ENCODE results near the gene TPRA1. TPM values are rescaled to one million over a fixed set of nuclear protein-coding genes. Genes with fewer than 3 reads are reported as not detected.

The TPRA1 gene
- total RNA-seq, 2 experiments from 2014 or later = 7.5 to 7.8 TPM

- ChIA-PET CTCF (interaction anchor here (1.0 to 2.2 kb wide), 3 partner anchors 22 to 615 kb away, joined by 3 to 8 read pairs (median 6); partner anchors contain the start of gene PLXNA1), POLR2A (interaction anchor here (0.6 to 3.0 kb wide), 12 partner anchors 8 to 527 kb away, joined by 3 to 23 read pairs (median 3); partner anchors contain the start of genes ABTB1, RUVBL1 and TPRA1)
- Histone ChIP-seq H3K27me3 (ENCODE audit: control insufficient read depth in 1 of 2, insufficient read depth in 2 of 2, low read length in 2 of 2) (no peaks in the 10 kb centered on the region), H3K4me3 (ENCODE audit: low read length) (peak overlapping the region; percentile 61), H3K9me3 (ENCODE audit: control insufficient read depth in 1 of 2, insufficient read depth in 1 of 2, low read length in 2 of 2) (no peaks in the 10 kb centered on the region), H3K36me3 (ENCODE audit: insufficient read depth, low read length) (no peaks in the 10 kb centered on the region), H3K27ac (ENCODE audit: low read depth in 1 of 2, low read length in 2 of 2) (no peak overlapping the region), H3K4me1 (ENCODE audit: insufficient read depth, low read length) (peaks cover 17% of the 10 kb centered on the region)
- no peak overlapping the region for H3K27ac Mint-ChIP-seq
- no peaks in the 10 kb centered on the region for H3K9me3 Mint-ChIP-seq
- no peaks in the 10 kb centered on the region for H3K27me3 Mint-ChIP-seq
- DNase-seq (no peak), ATAC-seq (ENCODE audit: poor library complexity) (no peak)
- intact Hi-C loops (cut with DNase I, micrococcal nuclease) = loop anchor here in 1 of 2 experiments (10.0 kb wide), 4 partner anchors 528 to 1718 kb away; partner anchors contain the start of genes RUVBL1 and SLC41A3
- H3K4me1 Mint-ChIP-seq (ENCODE audit: low read depth) = peaks cover 16% of the 10 kb centered on the region
- H3K36me3 Mint-ChIP-seq (ENCODE audit: low read depth) = no peaks in the 10 kb centered on the region
- H3K4me3 Mint-ChIP-seq = peak overlapping the region; percentile 79
- TF ChIP-seq CTCF (IDR thresholded peaks at IDR 0.05) = no peak
Observed at GRCh38 chr3:127597020-127597771, 6.7 kb upstream of the TPRA1 start.

GRCh38 chr3:127595303-127595702 lies 4.8 kb upstream of the TPRA1 start:
- DNase-seq = no peak
- POLR2A ChIA-PET = interaction anchor here (1.5 kb wide), 1 partner anchor 10 kb away, joined by 3 read pairs; no protein-coding TSS in a partner anchor
- peaks cover 27% of the 10 kb centered on the region for H3K4me1 ChIP-seq (ENCODE audit: insufficient read depth, low read length)
- CTCF ChIA-PET = no interaction called here
- Mint-ChIP-seq H3K36me3 (ENCODE audit: low read depth) (peaks cover 9% of the 10 kb centered on the region), H3K27me3 (no peaks in the 10 kb centered on the region), H3K4me3 (peak overlapping the region; percentile 18), H3K4me1 (ENCODE audit: low read depth) (peaks cover 29% of the 10 kb centered on the region), H3K9me3 (no peaks in the 10 kb centered on the region), H3K27ac (no peak overlapping the region)
- H3K27ac ChIP-seq (ENCODE audit: low read depth in 1 of 2, low read length in 2 of 2) = no peak overlapping the region
- no peak for TF ChIP-seq CTCF (IDR thresholded peaks at IDR 0.05)
- H3K9me3 ChIP-seq (ENCODE audit: control insufficient read depth in 1 of 2, insufficient read depth in 1 of 2, low read length in 2 of 2) = no peaks in the 10 kb centered on the region
- H3K36me3 ChIP-seq (ENCODE audit: insufficient read depth, low read length) = no peaks in the 10 kb centered on the region
- no peaks in the 10 kb centered on the region for H3K27me3 ChIP-seq (ENCODE audit: control insufficient read depth in 1 of 2, insufficient read depth in 2 of 2, low read length in 2 of 2)
- intact Hi-C loops (cut with DNase I, micrococcal nuclease) = loop anchor here in 1 of 2 experiments (10.0 kb wide), 4 partner anchors 529 to 1719 kb away; partner anchors contain the start of genes RUVBL1 and SLC41A3
- H3K4me3 ChIP-seq (ENCODE audit: low read length) = no peak overlapping the region
- no peak for ATAC-seq (ENCODE audit: poor library complexity)

- ChIA-PET CTCF (no interaction called here), POLR2A (no interaction called here)
- Histone ChIP-seq H3K27me3 (ENCODE audit: control insufficient read depth in 1 of 2, insufficient read depth in 2 of 2, low read length in 2 of 2) (no peaks in the 10 kb centered on the region), H3K4me1 (ENCODE audit: insufficient read depth, low read length) (peaks cover 33% of the 10 kb centered on the region), H3K4me3 (ENCODE audit: low read length) (no peak overlapping the region), H3K9me3 (ENCODE audit: control insufficient read depth in 1 of 2, insufficient read depth in 1 of 2, low read length in 2 of 2) (no peaks in the 10 kb centered on the region), H3K27ac (ENCODE audit: low read depth in 1 of 2, low read length in 2 of 2) (no peak overlapping the region), H3K36me3 (ENCODE audit: insufficient read depth, low read length) (no peaks in the 10 kb centered on the region)
- H3K27ac Mint-ChIP-seq = peak overlapping the region; percentile 64
- H3K4me3 Mint-ChIP-seq = peak overlapping the region; percentile 77
- no peaks in the 10 kb centered on the region for H3K27me3 Mint-ChIP-seq
- no peak for TF ChIP-seq CTCF (IDR thresholded peaks at IDR 0.05)
- no peaks in the 10 kb centered on the region for H3K9me3 Mint-ChIP-seq
- H3K36me3 Mint-ChIP-seq (ENCODE audit: low read depth) = peaks cover 9% of the 10 kb centered on the region
- no peak for DNase-seq
- intact Hi-C loops (cut with DNase I, micrococcal nuclease) = loop anchor here (5.0 to 10.0 kb wide), 7 partner anchors 79 to 1722 kb away; partner anchors contain the start of genes ABTB1 (in 1 of the 2), RUVBL1 (in 1 of the 2), SEC61A1 (in 1 of the 2) and SLC41A3 (in 1 of the 2)
- H3K4me1 Mint-ChIP-seq (ENCODE audit: low read depth) = peaks cover 37% of the 10 kb centered on the region
- ATAC-seq (ENCODE audit: poor library complexity) = no peak
Observed at GRCh38 chr3:127593178-127593577, 2.6 kb upstream of the TPRA1 start.

Measured in CD4-positive, alpha-beta T cell (primary cell).